Midbrain (tissue), 1 donor: Measurements from ENCODE around the gene YAE1.
"Not testable (repeated sequence)": the region's sequence is repeated elsewhere in the genome, so short reads cannot be mapped to it uniquely, and the experiment has no call there.

Experiments used
- DNase-seq: peaks from one replicate; lab custom pipeline; 2025; lab: John Stamatoyannopoulos, UW

The YAE1 gene, protein sequence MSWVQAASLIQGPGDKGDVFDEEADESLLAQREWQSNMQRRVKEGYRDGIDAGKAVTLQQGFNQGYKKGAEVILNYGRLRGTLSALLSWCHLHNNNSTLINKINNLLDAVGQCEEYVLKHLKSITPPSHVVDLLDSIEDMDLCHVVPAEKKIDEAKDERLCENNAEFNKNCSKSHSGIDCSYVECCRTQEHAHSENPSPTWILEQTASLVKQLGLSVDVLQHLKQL

GRCh38 chr7:39566023-39566921, at the start of gene YAE1:
Gene YAE1 (plus strand): TSS chr7:39566404. CDS start chr7:39566419, 15 bp downstream.
- peak; percentile 87 for DNase-seq

DNA sequence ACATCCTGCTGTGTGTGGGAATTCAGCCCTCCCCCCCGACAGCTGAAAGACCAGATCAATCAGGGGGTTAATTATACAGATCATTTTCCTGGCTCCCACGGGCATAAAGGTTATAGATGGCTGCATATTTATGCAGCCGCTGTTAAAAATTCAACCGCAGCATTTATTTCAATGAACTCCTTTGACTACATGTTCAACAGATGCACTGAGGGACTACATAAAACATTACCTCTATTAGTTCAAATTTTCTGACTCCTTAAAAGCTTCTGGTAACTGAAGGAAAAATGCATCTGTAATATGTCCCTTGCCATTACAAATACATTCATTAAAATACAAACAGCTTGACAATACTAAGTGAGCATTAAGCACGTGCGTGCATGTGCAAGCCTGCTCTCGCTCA, 49.7 kb upstream of the YAE1 start:
- DNase-seq, result no peak

GRCh38 chr7:39517240-39517639, 49.0 kb upstream of the YAE1 start:
- DNase-seq, result no peak

DNA sequence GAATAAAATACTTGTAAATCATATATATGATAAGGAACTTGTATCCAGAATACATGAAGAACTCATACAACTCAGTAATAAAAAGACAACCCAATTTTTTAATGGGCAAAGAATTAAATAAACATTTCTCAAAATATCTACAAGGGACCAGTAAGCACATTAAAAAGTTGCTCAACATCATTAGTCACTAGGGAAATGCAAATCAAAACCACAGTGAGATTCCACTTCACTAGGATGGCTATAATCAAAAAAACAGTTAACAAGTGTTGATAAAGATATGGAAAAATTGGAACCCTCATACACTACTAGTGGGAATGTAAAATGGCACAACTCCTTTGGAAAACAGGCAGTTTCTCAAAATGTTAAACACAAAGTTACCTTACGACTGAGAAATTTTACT, 40.3 kb upstream of the YAE1 start:
- DNase-seq, result no peak

- DNase-seq, result no peak
Measured at GRCh38 chr7:39526666-39527065, 39.5 kb upstream of the YAE1 start.

DNA sequence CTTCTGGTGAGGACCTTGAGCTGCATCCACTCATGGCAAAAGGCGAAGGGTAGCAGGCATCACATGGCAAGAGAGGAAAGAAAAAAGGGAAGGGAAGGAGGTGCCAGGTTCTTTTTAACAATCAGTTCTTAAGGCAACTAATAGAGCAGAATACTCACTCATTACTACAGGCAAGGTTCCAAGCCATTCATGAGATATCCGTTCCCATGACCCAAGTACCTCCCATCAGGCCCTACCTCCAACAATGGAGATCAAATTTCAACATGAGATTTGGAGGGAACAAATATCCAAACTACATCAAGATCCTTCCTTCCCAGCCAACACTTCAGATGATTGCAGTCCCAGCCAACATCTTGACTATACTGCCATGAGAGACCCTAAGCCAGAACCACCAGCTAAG, 38.9 kb upstream of the YAE1 start:
- DNase-seq, result no peak

DNA sequence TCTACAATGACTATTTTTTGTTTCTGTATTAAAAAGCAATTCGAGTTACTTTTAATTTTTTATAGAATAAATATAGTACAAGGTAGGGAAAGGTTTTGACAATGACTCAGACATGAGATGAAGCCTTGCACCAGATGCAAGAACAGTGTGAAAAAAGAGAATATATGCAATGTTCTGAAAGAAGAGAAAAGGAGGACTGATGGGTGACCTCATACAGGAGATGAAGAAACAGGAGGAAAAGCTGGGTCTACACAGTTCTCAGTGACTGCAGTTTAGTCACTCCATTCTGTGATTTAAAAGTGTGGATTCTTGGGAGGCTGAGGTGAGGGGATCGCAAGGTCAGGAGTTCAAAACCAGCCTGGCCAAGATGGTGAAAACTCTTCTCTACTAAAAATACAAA, 38.3 kb upstream of the YAE1 start:
- DNase-seq, result no peak

- no peak for DNase-seq
Measured at GRCh38 chr7:39528849-39529248, 37.4 kb upstream of the YAE1 start.

DNA sequence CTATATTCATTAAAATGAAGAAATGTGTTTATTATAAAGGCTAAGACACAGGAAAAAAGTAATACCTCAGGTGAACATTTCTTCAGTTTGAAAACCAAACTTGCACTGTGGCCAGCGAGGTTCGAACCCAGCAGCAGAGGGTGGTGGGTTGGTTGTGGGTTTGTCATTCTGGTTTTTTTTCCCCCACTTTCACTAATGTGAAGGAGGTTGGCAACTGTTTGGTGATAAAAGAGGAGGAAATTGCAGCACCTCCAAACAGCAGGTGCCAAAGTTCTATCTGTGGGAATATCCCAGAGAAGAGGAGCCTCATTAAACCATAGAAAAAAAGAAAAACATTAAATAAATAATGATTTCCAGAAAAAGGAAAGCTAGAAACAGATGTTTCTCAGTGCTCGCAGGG, 36.6 kb upstream of the YAE1 start:
- no peak for DNase-seq

DNA sequence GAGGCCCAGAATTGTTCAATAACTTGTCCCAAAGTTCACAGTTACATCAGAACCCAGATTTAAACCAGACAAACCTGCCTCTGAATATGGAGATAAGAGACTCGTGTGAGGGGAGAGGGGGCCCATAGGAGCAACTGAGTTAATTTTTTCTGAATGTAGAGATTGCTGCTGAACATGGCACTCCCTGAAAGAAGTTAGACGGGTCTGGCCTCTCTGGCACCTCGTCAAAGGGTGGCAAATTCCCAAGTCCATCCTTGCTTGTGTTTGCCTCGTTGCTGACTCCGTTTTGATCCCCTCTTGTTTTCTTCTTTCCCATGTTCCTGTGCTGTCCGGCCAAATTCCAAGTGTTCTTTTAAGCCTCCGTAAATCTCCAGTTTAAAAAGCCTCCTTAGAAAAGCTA, 35.2 kb upstream of the YAE1 start:
- DNase-seq, result no peak

DNA sequence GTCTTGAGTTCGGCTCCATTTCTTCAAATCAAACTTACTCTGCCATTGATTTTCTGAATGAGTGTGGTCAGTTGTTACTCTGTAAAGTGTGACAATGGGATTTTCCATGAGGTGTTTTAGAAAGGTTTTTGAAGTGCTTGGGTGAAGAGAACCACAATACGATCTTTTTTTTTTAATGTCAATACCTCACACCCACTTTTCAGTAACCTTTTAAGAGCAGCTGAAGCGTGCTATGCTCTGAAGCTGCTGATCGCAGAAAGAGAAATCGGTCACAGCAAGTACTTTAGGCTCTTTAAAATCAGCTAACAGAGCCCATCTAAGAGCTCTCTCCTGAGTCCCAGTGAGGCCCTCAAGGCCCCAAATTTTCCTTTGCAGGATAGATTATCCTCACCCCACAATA, 34.4 kb upstream of the YAE1 start:
- DNase-seq, result no peak

- DNase-seq, result no peak
Measured at GRCh38 chr7:39532832-39533231, 33.4 kb upstream of the YAE1 start.

GRCh38 chr7:39534599-39534998, 31.6 kb upstream of the YAE1 start:
- no peak for DNase-seq

DNA sequence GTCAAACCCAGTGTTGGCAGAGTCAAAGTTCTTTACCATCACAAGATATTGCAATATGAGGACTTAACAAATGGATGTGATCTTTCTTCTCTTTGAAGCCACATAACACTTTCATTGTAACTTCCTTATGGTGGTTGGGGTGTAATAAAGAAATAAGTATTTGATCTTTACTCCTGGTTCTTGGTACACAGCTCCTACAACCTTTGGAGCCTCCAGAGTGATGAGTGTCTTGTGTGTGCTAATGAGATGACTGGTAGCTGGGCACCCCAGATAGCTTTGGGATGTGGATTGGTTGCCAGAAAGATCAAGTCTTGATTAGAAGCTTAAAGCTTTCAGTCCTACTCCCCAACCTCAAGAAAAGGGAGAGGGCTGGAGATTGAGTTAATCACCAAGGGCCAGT, 31.1 kb upstream of the YAE1 start:
- no peak for DNase-seq

DNA sequence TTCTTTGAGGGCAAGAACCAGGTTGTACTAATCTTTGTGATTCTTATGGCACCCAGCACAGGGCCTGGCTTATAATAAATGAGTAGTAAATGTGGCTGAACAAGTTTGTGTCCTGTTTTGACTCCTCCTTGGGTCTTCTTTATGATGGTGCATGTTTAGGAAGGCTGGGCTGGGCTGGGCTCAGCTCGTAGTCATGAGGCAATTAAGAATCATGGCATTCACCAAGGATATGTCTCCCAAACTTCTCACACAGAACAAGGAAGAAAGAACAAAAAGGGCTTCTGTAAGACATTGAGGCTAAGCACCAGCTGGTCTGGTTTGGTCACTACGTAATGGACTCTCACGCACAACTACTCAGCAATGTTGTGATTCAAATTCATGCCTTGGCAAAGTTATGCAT, 30.5 kb upstream of the YAE1 start:
- no peak for DNase-seq

DNA sequence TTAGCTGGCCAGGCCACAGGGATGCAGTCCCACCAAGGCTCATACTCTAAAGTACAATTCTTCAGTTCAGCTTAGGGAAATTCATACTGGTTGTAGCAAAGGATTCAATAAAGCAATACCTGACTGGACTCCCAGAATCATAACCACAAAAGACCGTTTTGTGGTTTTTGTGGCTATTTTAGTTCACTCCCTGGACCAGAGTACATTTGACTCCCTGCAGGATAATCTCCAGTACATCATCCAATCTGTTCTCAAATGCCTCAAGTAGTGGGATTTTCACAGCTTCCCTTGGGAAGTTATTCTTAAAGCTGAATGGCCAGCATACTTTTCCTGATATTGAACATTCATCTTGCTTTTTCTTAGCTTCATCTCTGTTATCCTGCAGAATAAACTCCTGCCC, 29.3 kb upstream of the YAE1 start:
- no peak for DNase-seq

DNA sequence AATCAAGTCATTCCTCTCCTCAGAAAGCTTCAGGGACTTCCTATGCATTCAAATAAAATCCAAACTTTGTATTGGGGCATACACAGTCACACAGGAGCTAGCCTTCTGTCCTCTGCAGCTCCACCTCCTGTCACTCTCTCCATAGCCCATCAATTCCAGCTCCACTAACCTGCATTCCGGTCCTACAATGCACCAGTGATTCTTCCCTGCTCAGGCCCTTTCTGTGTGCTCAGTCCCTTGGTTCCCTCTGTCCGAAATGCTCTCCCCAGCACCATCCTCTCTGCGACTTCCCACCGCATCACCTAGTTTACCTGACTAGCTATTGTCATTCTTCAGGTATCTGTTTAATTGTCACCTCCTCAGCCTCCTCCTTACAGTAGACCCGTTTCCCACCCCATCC, 26.4 kb upstream of the YAE1 start:
- no peak for DNase-seq

GRCh38 chr7:39540320-39540719, 25.9 kb upstream of the YAE1 start:
- DNase-seq, result no peak

DNA sequence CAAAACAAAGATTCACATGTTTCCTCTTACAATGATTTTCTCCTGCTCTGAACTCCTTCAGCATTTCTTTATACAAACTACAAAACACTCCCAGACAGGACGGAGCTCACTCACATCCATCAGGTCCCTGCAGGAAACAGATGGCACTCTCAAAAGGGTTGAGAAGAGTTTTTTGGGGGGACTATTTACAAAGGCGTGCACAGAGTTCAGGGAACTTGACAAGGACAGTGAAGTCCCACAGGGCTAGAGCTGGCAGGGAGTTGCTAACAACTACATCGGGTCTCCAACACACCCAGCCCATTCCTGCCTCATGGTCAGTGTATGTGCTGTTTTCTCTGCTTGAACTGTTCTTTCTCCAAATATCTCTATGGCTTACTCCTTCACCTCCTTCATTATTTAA, 24.7 kb upstream of the YAE1 start:
- no peak for DNase-seq

DNA sequence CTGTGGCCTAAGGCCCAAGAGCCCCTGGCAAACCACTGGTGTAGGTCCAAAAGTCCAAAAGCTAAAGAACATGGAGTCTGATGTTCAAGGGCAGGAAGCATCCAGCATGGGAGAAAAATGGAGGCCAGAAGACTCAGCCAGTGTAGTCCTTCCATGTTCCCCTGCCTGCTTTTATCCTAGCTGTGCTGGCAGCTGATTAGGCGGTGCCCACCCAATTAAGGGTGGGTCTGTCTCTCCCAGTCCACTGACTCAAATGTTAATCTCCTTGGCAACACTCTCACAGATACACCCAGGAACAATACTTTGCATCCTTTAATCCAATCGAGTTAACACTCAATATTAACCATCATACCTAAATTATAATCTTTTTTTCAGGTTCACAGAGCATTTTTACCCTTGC, 21.4 kb upstream of the YAE1 start:
- DNase-seq, result not testable (repeated sequence)

DNA sequence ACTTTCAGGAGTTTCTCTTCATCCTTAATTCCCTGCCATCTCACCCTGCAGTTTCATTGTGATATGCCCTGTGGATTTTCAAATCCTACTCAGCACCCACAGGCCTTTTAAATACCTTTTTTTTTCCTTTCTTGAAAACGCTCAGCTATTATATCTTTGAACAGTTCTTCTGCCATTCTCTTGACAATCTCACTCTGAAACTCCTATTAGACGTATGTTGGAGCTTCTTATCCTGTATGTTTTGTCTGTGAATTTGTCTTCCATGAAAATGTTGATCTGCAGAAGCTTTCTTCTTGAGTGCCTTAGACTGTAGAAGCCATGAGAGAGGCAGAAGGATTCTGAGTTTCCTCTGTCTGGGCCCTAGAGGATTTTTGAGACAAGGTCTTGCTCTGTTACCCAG, 18.9 kb upstream of the YAE1 start:
- no peak for DNase-seq

DNA sequence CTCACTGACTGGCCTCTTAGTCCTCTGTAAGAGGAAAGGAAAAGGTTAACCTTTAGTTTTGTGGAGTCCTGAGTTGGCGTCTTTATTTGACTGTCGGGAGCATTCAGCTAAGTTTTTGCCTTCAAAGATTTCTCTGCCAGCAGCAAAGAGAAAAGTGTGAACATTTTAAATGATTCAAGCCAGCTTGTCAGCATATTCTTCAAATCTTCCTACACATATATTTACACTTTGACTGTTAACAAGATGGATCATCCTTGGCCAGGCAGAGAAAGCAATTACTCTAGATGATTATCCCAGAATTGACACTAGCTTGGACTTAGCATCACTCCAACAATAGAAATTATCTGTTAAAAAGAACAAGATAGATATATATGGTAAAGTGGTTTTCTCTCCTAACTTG, 15.8 kb upstream of the YAE1 start:
- no peak for DNase-seq

GRCh38 chr7:39553436-39553835, 12.8 kb upstream of the YAE1 start:
- DNase-seq, result no peak
